ENCODE data around the gene S100Z.

Gene S100Z

DNA sequence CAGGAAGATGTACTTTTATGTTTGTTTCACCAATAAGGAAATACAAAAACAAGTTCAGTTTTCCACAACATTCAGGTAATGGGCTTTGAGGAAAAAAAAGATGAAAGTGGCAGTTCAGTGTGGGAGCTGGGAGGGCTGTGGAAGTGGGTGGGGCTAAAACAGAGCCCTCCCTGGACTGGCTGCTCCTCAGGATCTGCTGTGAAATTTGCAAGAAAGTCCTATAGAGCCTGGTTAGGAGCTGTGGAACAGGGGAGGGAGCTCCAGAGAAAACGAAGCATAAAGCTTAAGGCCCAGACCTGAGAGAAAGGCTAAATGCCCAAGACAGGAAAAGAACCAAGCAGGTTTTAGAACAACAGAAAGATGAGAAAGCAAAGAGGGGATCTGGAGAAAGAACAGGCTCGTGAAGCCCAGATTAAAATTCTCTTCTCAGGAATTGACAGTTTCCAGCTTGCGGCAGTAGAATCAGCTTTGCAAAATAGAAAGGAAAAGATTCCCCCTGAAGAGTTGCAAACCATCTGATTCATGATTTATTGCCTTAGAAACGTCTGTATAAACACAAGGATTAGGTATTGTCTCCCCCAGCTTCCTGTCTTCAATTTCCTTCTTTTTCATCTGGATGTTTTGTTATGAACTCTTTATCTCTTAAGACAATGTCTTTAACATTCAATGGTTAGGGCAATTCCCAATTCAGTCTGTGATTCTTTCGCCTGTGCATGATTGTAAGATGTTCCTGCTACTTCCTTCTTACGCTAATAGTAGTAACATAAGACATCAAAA lies 76.7 kb downstream of the S100Z start:
- Histone ChIP-seq H3K36me3 (replicated peaks) (no peaks in the 10 kb centered on the region), H3K27me3 (replicated peaks) (no peaks in the 10 kb centered on the region), H3K4me3 (ENCODE audit: low read depth, low read length) (no peak overlapping the region), H3K27ac (peak overlapping the region; percentile 50)
- DNase-seq = peak; percentile 38
- in situ Hi-C loops (cut with HindIII; ENCODE audit: low pct_ligation_motif_present, low sequenced_read_pairs) = no loop called here
- TF ChIP-seq, protein P1, sequence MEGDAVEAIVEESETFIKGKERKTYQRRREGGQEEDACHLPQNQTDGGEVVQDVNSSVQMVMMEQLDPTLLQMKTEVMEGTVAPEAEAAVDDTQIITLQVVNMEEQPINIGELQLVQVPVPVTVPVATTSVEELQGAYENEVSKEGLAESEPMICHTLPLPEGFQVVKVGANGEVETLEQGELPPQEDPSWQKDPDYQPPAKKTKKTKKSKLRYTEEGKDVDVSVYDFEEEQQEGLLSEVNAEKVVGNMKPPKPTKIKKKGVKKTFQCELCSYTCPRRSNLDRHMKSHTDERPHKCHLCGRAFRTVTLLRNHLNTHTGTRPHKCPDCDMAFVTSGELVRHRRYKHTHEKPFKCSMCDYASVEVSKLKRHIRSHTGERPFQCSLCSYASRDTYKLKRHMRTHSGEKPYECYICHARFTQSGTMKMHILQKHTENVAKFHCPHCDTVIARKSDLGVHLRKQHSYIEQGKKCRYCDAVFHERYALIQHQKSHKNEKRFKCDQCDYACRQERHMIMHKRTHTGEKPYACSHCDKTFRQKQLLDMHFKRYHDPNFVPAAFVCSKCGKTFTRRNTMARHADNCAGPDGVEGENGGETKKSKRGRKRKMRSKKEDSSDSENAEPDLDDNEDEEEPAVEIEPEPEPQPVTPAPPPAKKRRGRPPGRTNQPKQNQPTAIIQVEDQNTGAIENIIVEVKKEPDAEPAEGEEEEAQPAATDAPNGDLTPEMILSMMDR (IDR thresholded peaks at IDR 0.05; ENCODE audit: low read depth, low read length, missing control alignments) = no peak

GRCh38 chr5:76927961-76928360 lies 78.1 kb downstream of the S100Z start:
- TF ChIP-seq, protein P1 (IDR thresholded peaks at IDR 0.05; ENCODE audit: low read depth, low read length, missing control alignments) = no peak
- DNase-seq = no peak

DNA sequence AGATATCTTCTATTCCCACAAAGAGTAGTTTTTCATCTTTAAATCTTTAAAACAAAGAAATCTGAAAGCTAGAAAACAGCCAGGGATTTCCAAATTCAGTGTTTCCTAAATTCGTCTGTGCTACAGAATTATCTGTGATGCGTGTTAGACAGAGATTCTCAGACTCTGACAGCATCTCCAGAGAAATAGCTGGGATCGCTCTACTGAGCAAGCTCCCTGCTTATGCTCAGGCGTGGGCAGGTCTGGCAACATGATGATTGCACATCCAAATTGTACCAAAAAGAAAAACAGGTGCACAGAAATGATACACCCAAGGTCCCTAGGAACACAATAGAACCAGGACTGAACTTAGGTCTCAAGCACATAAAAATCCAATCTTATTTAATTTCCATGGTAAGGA lies 80.3 kb downstream of the S100Z start:
- DNase-seq = no peak

More at GRCh38 chr5:76927961-76928360, 78.1 kb downstream of the S100Z start:
- no peak overlapping the region for H3K4me3 ChIP-seq (ENCODE audit: low read depth, low read length)
- in situ Hi-C loops (cut with HindIII; ENCODE audit: low pct_ligation_motif_present, low sequenced_read_pairs) = no loop called here
- H3K27me3 ChIP-seq (replicated peaks) = no peaks in the 10 kb centered on the region
- no peak overlapping the region for H3K27ac ChIP-seq
- no peaks in the 10 kb centered on the region for H3K36me3 ChIP-seq (replicated peaks)

DNA sequence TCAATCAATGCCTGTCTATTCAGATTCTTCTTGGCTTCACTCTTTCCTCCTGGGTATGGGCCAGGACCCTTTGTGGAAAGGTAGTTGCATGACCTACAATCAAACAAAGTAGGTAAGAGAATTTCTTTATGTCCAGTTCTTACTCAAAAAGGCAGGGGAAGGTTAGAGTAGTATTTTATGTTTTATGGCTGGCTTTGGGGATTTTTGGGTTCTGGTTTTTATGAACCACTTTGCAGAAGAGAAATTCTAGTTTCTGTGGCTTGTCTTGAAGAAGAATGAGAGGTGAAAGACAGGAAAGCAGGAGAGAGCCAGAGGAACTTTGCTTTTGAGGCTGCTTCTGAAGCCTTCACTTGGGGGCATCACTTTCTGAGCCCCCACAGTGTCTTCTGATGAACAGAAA lies 88.4 kb downstream of the S100Z start:
- Histone ChIP-seq H3K27me3 (replicated peaks) (no peaks in the 10 kb centered on the region), H3K4me3 (ENCODE audit: low read depth, low read length) (no peak overlapping the region), H3K27ac (no peak overlapping the region), H3K36me3 (replicated peaks) (no peaks in the 10 kb centered on the region)
- TF ChIP-seq, protein P1 (IDR thresholded peaks at IDR 0.05; ENCODE audit: low read depth, low read length, missing control alignments) = no peak
- DNase-seq = no peak
- in situ Hi-C loops (cut with HindIII; ENCODE audit: low pct_ligation_motif_present, low sequenced_read_pairs) = no loop called here

More for the DNA sequence above, 80.3 kb downstream of the S100Z start:
- Histone ChIP-seq H3K36me3 (replicated peaks) (no peaks in the 10 kb centered on the region), H3K27me3 (replicated peaks) (no peaks in the 10 kb centered on the region), H3K4me3 (ENCODE audit: low read depth, low read length) (no peak overlapping the region), H3K27ac (no peak overlapping the region)
- in situ Hi-C loops (cut with HindIII; ENCODE audit: low pct_ligation_motif_present, low sequenced_read_pairs) = no loop called here
- TF ChIP-seq, protein P1 (IDR thresholded peaks at IDR 0.05; ENCODE audit: low read depth, low read length, missing control alignments) = no peak

DNA sequence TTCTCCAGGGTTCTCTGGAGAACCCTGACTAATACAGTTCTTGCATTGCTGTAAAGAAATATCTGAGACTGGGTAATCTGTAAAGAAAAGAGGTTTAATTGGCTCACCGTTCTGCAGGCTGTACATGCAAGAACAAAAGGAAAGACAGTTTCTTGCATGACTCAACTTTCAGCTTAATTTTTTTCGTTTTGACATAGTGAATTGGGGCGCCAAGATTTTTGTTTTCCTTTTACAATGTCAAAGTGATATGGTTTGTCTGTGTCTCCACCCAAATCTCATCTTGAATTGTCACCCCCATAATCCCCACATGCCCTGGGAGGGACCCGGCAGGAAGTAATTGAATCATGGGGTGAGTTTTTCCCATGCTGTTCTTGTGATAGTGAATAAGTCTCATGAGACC lies 91.2 kb downstream of the S100Z start:
- peak; percentile 57 for DNase-seq
- TF ChIP-seq, protein P1 (IDR thresholded peaks at IDR 0.05; ENCODE audit: low read depth, low read length, missing control alignments) = no peak
- in situ Hi-C loops (cut with HindIII; ENCODE audit: low pct_ligation_motif_present, low sequenced_read_pairs) = no loop called here
- H3K27ac ChIP-seq = peak overlapping the region; percentile 95
- H3K4me3 ChIP-seq (ENCODE audit: low read depth, low read length) = no peak overlapping the region
- H3K27me3 ChIP-seq (replicated peaks) = no peaks in the 10 kb centered on the region
- H3K36me3 ChIP-seq (replicated peaks) = no peaks in the 10 kb centered on the region

GRCh38 chr5:76941442-76941841 lies 91.6 kb downstream of the S100Z start:
- TF ChIP-seq, protein P1 (IDR thresholded peaks at IDR 0.05; ENCODE audit: low read depth, low read length, missing control alignments) = no peak
- no peaks in the 10 kb centered on the region for H3K36me3 ChIP-seq (replicated peaks)
- H3K4me3 ChIP-seq (ENCODE audit: low read depth, low read length) = no peak overlapping the region
- in situ Hi-C loops (cut with HindIII; ENCODE audit: low pct_ligation_motif_present, low sequenced_read_pairs) = no loop called here
- H3K27ac ChIP-seq = peak overlapping the region; percentile 95
- peak; percentile 61 for DNase-seq
- H3K27me3 ChIP-seq (replicated peaks) = no peaks in the 10 kb centered on the region

All from brain microvascular endothelial cell (primary cell).